HepG2 (cell line): ENCODE results near the gene MSH4. TPM values are rescaled to one million over a fixed set of nuclear protein-coding genes. Genes with fewer than 3 reads are reported as not detected.

Experiments
- ADNP ChIP-seq: sonication (generic); formaldehyde crosslinking; IDR thresholded peaks from 2 replicates; pipeline ENCODE4 v1.4.0; 2020; ENCODE audit warnings: missing genetic modification reagents
- HNF1A ChIP-seq, 2 experiments: sonication (generic) in 1 of 2; formaldehyde crosslinking in 1 of 2; IDR thresholded peaks; 2 replicates each; pipeline versions ENCODE4 v1.4.0 to v1.6.1; 2016 to 2020; ENCODE audit warnings: borderline replicate concordance in 1 of 2, low read depth in 1 of 2, mild to moderate bottlenecking in 1 of 2, missing genetic modification reagents in 1 of 2
- MNT ChIP-seq: fragments of 450-650 bp; IDR thresholded peaks from 2 replicates; pipeline ENCODE4 v1.6.1; 2016
- SNAPC4 ChIP-seq: sonication (generic); formaldehyde crosslinking; IDR thresholded peaks from 2 replicates; pipeline ENCODE4 v1.4.0; 2020; ENCODE audit warnings: mild to moderate bottlenecking, missing genetic modification reagents
- ZFP91 ChIP-seq: sonication (generic); formaldehyde crosslinking; IDR thresholded peaks from 2 replicates; pipeline ENCODE4 v1.9.0; 2022; ENCODE audit warnings: missing genetic modification reagents, mild to moderate bottlenecking, borderline replicate concordance
- ZIK1 ChIP-seq: sonication (generic); formaldehyde crosslinking; IDR thresholded peaks from 2 replicates; pipeline ENCODE4 v1.5.0; 2020; ENCODE audit warnings: mild to moderate bottlenecking, low read depth, missing genetic modification reagents, borderline replicate concordance
- ZNF7 ChIP-seq: IDR thresholded peaks from 2 replicates; pipeline ENCODE4 v1.6.1; 2016; ENCODE audit warnings: missing biosample characterization, missing genetic modification reagents
- polyA plus RNA-seq, 8 experiments: library from polyadenylated mRNA; depleted of rRNA in 3 of 8; stranded (reverse) in 7 of 8; unstranded in 1 of 8; fragments of >200 nt; fragmentation: Illumina TruSeq in 4 of 8; extraction: Trizol in 4 of 8; gene quantifications; 2 replicates each; pipeline versions ENCODE4 v1.2.1 to v1.2.3, GENCODE V29; 2011 to 2016; ENCODE audit warnings: low read depth in 4 of 8, missing spikeins in 1 of 8, mixed read lengths in 1 of 8; ENCODE audit not compliant: insufficient read depth in 1 of 8
- total RNA-seq, 5 experiments: library from RNA; depleted of rRNA; stranded (reverse); fragments of >200 nt; fragmentation: Illumina TruSeq; extraction: Trizol; gene quantifications; 2 replicates each; pipeline ENCODE4 v1.2.3, GENCODE V29; 2016; ENCODE audit warnings: low read depth in 1 of 5
- TF ChIP-seq, protein P1 (sequence below): IDR thresholded peaks from 2 replicates; pipeline ENCODE4 v1.4.0; 2020; ENCODE audit warnings: mild to moderate bottlenecking, missing genetic modification reagents

The MSH4 gene
- total and polyA plus RNA-seq, 2 of the 13 experiments (the other 11 are each of a cell fraction or from before 2014, with no cell fraction given): 0.01 to 0.09 TPM

GRCh38 chr1:75785983-75786853, 10.5 kb upstream of the MSH4 start, which contains the start of gene RABGGTB (continued):
- TF ChIP-seq SNAPC4 (CRISPR knock-in tag): 0 out of 2 replicates have a peak, but pooled peaks have one; percentile 24
- TF ChIP-seq HNF1A (IDR thresholded peaks at IDR 0.05; ENCODE audit: low read depth): no peak
- TF ChIP-seq HNF1A (CRISPR knock-in tag; IDR thresholded peaks at IDR 0.05; ENCODE audit: borderline replicate concordance): no peak; the same call in 1 of the 2 replicates
- TF ChIP-seq ZFP91 (CRISPR knock-in tag): peak; percentile 59; the same call in 1 of the 2 replicates
- 0 out of 2 replicates have a peak, but pooled peaks have one; percentile 33 for TF ChIP-seq ZIK1 (CRISPR knock-in tag)
- TF ChIP-seq MNT: peak; percentile 48
- TF ChIP-seq ZNF7 (CRISPR knock-in tag): no peak
- no peak for TF ChIP-seq ADNP (CRISPR knock-in tag)
- TF ChIP-seq, protein P1, sequence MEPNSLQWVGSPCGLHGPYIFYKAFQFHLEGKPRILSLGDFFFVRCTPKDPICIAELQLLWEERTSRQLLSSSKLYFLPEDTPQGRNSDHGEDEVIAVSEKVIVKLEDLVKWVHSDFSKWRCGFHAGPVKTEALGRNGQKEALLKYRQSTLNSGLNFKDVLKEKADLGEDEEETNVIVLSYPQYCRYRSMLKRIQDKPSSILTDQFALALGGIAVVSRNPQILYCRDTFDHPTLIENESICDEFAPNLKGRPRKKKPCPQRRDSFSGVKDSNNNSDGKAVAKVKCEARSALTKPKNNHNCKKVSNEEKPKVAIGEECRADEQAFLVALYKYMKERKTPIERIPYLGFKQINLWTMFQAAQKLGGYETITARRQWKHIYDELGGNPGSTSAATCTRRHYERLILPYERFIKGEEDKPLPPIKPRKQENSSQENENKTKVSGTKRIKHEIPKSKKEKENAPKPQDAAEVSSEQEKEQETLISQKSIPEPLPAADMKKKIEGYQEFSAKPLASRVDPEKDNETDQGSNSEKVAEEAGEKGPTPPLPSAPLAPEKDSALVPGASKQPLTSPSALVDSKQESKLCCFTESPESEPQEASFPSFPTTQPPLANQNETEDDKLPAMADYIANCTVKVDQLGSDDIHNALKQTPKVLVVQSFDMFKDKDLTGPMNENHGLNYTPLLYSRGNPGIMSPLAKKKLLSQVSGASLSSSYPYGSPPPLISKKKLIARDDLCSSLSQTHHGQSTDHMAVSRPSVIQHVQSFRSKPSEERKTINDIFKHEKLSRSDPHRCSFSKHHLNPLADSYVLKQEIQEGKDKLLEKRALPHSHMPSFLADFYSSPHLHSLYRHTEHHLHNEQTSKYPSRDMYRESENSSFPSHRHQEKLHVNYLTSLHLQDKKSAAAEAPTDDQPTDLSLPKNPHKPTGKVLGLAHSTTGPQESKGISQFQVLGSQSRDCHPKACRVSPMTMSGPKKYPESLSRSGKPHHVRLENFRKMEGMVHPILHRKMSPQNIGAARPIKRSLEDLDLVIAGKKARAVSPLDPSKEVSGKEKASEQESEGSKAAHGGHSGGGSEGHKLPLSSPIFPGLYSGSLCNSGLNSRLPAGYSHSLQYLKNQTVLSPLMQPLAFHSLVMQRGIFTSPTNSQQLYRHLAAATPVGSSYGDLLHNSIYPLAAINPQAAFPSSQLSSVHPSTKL (CRISPR knock-in tag): 0 out of 2 replicates have a peak, but pooled peaks have one; percentile 10
